ENCODE data around the gene PSMG3.

PSMG3 gene

GRCh38 chr7:1603346-1604225, 33.8 kb upstream of the PSMG3 start:
- no peaks in the 10 kb centered on the region for H3K4me1 ChIP-seq (ENCODE audit: insufficient read depth, low read length)
- H3K4me3 ChIP-seq (ENCODE audit: low read length): no peak overlapping the region
- H3K36me3 ChIP-seq (ENCODE audit: insufficient read depth, low read length): no peaks in the 10 kb centered on the region
- no peaks in the 10 kb centered on the region for H3K27me3 ChIP-seq (ENCODE audit: insufficient read depth, low read length)
- H3K9me3 ChIP-seq (ENCODE audit: low read length): no peaks in the 10 kb centered on the region
- H2AFZ ChIP-seq (ENCODE audit: low read depth, low read length): no peak overlapping the region

- no peak overlapping the region for H2AFZ ChIP-seq (ENCODE audit: low read depth, low read length)
Measured at GRCh38 chr7:1602386-1602785, 32.6 kb upstream of the PSMG3 start.

GRCh38 chr7:1601956-1602355, 32.1 kb upstream of the PSMG3 start:
- Histone ChIP-seq H3K4me1 (ENCODE audit: insufficient read depth, low read length) (no peaks in the 10 kb centered on the region), H3K4me3 (ENCODE audit: low read length) (no peak overlapping the region), H3K9me3 (ENCODE audit: low read length) (no peaks in the 10 kb centered on the region), H3K36me3 (ENCODE audit: insufficient read depth, low read length) (no peaks in the 10 kb centered on the region), H2AFZ (ENCODE audit: low read depth, low read length) (no peak overlapping the region), H3K27me3 (ENCODE audit: insufficient read depth, low read length) (no peaks in the 10 kb centered on the region)

More at GRCh38 chr7:1602386-1602785, 32.6 kb upstream of the PSMG3 start:
- H3K27me3 ChIP-seq (ENCODE audit: insufficient read depth, low read length): no peaks in the 10 kb centered on the region
- no peaks in the 10 kb centered on the region for H3K4me1 ChIP-seq (ENCODE audit: insufficient read depth, low read length)
- H3K9me3 ChIP-seq (ENCODE audit: low read length): no peaks in the 10 kb centered on the region
- no peaks in the 10 kb centered on the region for H3K36me3 ChIP-seq (ENCODE audit: insufficient read depth, low read length)
- no peak overlapping the region for H3K4me3 ChIP-seq (ENCODE audit: low read length)

- Histone ChIP-seq H3K27me3 (ENCODE audit: insufficient read depth, low read length) (no peaks in the 10 kb centered on the region), H3K9me3 (ENCODE audit: low read length) (no peaks in the 10 kb centered on the region), H3K4me1 (ENCODE audit: insufficient read depth, low read length) (no peaks in the 10 kb centered on the region), H2AFZ (ENCODE audit: low read depth, low read length) (no peak overlapping the region), H3K4me3 (ENCODE audit: low read length) (no peak overlapping the region), H3K36me3 (ENCODE audit: insufficient read depth, low read length) (no peaks in the 10 kb centered on the region)
Measured at GRCh38 chr7:1599640-1600395, 30.0 kb upstream of the PSMG3 start.

GRCh38 chr7:1598961-1599639, 29.3 kb upstream of the PSMG3 start:
- H2AFZ ChIP-seq (ENCODE audit: low read depth, low read length): no peak overlapping the region
- no peaks in the 10 kb centered on the region for H3K4me1 ChIP-seq (ENCODE audit: insufficient read depth, low read length)
- H3K4me3 ChIP-seq (ENCODE audit: low read length): no peak overlapping the region
- no peaks in the 10 kb centered on the region for H3K27me3 ChIP-seq (ENCODE audit: insufficient read depth, low read length)
- H3K9me3 ChIP-seq (ENCODE audit: low read length): no peaks in the 10 kb centered on the region
- H3K36me3 ChIP-seq (ENCODE audit: insufficient read depth, low read length): no peaks in the 10 kb centered on the region

GRCh38 chr7:1598286-1598685, 28.5 kb upstream of the PSMG3 start:
- H3K9me3 ChIP-seq (ENCODE audit: low read length): no peaks in the 10 kb centered on the region
- H3K36me3 ChIP-seq (ENCODE audit: insufficient read depth, low read length): no peaks in the 10 kb centered on the region
- no peaks in the 10 kb centered on the region for H3K27me3 ChIP-seq (ENCODE audit: insufficient read depth, low read length)
- no peak overlapping the region for H3K4me3 ChIP-seq (ENCODE audit: low read length)
- no peak overlapping the region for H2AFZ ChIP-seq (ENCODE audit: low read depth, low read length)
- H3K4me1 ChIP-seq (ENCODE audit: insufficient read depth, low read length): no peaks in the 10 kb centered on the region

GRCh38 chr7:1597791-1598190, 28.0 kb upstream of the PSMG3 start:
- Histone ChIP-seq H3K27me3 (ENCODE audit: insufficient read depth, low read length) (no peaks in the 10 kb centered on the region), H3K36me3 (ENCODE audit: insufficient read depth, low read length) (no peaks in the 10 kb centered on the region), H3K4me3 (ENCODE audit: low read length) (no peak overlapping the region), H2AFZ (ENCODE audit: low read depth, low read length) (no peak overlapping the region), H3K4me1 (ENCODE audit: insufficient read depth, low read length) (no peaks in the 10 kb centered on the region), H3K9me3 (ENCODE audit: low read length) (no peaks in the 10 kb centered on the region)

- Histone ChIP-seq H3K9me3 (ENCODE audit: low read length) (no peaks in the 10 kb centered on the region), H2AFZ (ENCODE audit: low read depth, low read length) (no peak overlapping the region), H3K4me3 (ENCODE audit: low read length) (no peak overlapping the region), H3K36me3 (ENCODE audit: insufficient read depth, low read length) (no peaks in the 10 kb centered on the region), H3K27me3 (ENCODE audit: insufficient read depth, low read length) (peaks cover 3% of the 10 kb centered on the region), H3K4me1 (ENCODE audit: insufficient read depth, low read length) (no peaks in the 10 kb centered on the region)
Measured at GRCh38 chr7:1597066-1597760, 27.4 kb upstream of the PSMG3 start.

- Histone ChIP-seq H3K4me1 (ENCODE audit: insufficient read depth, low read length) (no peaks in the 10 kb centered on the region), H3K27me3 (ENCODE audit: insufficient read depth, low read length) (peaks cover 3% of the 10 kb centered on the region), H3K4me3 (ENCODE audit: low read length) (no peak overlapping the region), H2AFZ (ENCODE audit: low read depth, low read length) (no peak overlapping the region), H3K36me3 (ENCODE audit: insufficient read depth, low read length) (no peaks in the 10 kb centered on the region), H3K9me3 (ENCODE audit: low read length) (no peaks in the 10 kb centered on the region)
Measured at GRCh38 chr7:1596181-1597043, 26.6 kb upstream of the PSMG3 start.

- Histone ChIP-seq H3K27me3 (ENCODE audit: insufficient read depth, low read length) (peaks cover 3% of the 10 kb centered on the region), H3K36me3 (ENCODE audit: insufficient read depth, low read length) (no peaks in the 10 kb centered on the region), H3K9me3 (ENCODE audit: low read length) (no peaks in the 10 kb centered on the region), H3K4me3 (ENCODE audit: low read length) (no peak overlapping the region), H3K4me1 (ENCODE audit: insufficient read depth, low read length) (no peaks in the 10 kb centered on the region), H2AFZ (ENCODE audit: low read depth, low read length) (no peak overlapping the region)
Measured at GRCh38 chr7:1595636-1596035, 25.8 kb upstream of the PSMG3 start.

- Histone ChIP-seq H3K9me3 (ENCODE audit: low read length) (no peaks in the 10 kb centered on the region), H3K36me3 (ENCODE audit: insufficient read depth, low read length) (no peaks in the 10 kb centered on the region), H2AFZ (ENCODE audit: low read depth, low read length) (no peak overlapping the region), H3K27me3 (ENCODE audit: insufficient read depth, low read length) (peaks cover 3% of the 10 kb centered on the region), H3K4me1 (ENCODE audit: insufficient read depth, low read length) (no peaks in the 10 kb centered on the region), H3K4me3 (ENCODE audit: low read length) (no peak overlapping the region)
Measured at GRCh38 chr7:1595027-1595426, 25.2 kb upstream of the PSMG3 start.

GRCh38 chr7:1593904-1594421, 24.1 kb upstream of the PSMG3 start:
- H2AFZ ChIP-seq (ENCODE audit: low read depth, low read length): no peak overlapping the region
- no peaks in the 10 kb centered on the region for H3K36me3 ChIP-seq (ENCODE audit: insufficient read depth, low read length)
- H3K4me1 ChIP-seq (ENCODE audit: insufficient read depth, low read length): no peaks in the 10 kb centered on the region
- H3K4me3 ChIP-seq (ENCODE audit: low read length): no peak overlapping the region
- peaks cover 3% of the 10 kb centered on the region for H3K27me3 ChIP-seq (ENCODE audit: insufficient read depth, low read length)
- no peaks in the 10 kb centered on the region for H3K9me3 ChIP-seq (ENCODE audit: low read length)

All from neuron (in vitro differentiated cells).